Fibroblast of the aortic adventitia (primary cell): Measurements from ENCODE around the gene LRRC66. TPM values are rescaled to one million over a fixed set of nuclear protein-coding genes. Genes with fewer than 3 reads are reported as not detected.

ENCODE experiments used
- DNase-seq: peaks from one replicate; pipeline ENCODE4 v3.0.0-alpha.2; 2010; ENCODE audit warnings: low read depth
- H3K4me3 ChIP-seq: 2 replicates; pipeline ENCODE4 v1.5.1; 2011; ENCODE audit warnings: low read depth, mild to moderate bottlenecking, control low read depth, low read length, moderate library complexity
- CTCF ChIP-seq: IDR thresholded peaks from 2 replicates; pipeline ENCODE4 v1.5.1; 2011; ENCODE audit warnings: mild to moderate bottlenecking, low read length, control low read depth, inconsistent platforms; ENCODE audit not compliant: insufficient read depth
- total RNA-seq: library from RNA; depleted of rRNA; stranded (reverse); fragments of >200 nt; gene quantifications from 2 replicates; pipeline ENCODE4 v1.2.3, GENCODE V29; 2012; ENCODE audit warnings: low replicate concordance

The LRRC66 gene
- total RNA-seq, 1 donor: 0.81 TPM

GRCh38 chr4:52052475-52052780, 32.3 kb upstream of the LRRC66 start:
- TF ChIP-seq CTCF: no peak
- DNase-seq: peak; percentile 28
- H3K4me3 ChIP-seq: peak overlapping the region; percentile 74

GRCh38 chr4:52051615-52052474, 31.7 kb upstream of the LRRC66 start:
- peak; percentile 84 for DNase-seq
- H3K4me3 ChIP-seq: peak overlapping the region; percentile 74
- TF ChIP-seq CTCF: no peak

GRCh38 chr4:52051213-52051614, 31.1 kb upstream of the LRRC66 start, which contains the start of gene SPATA18:
Gene SPATA18 (plus strand): TSS chr4:52051304. CDS start chr4:52051705, 401 bp downstream.
- no peak for DNase-seq
- TF ChIP-seq CTCF: no peak

GRCh38 chr4:52049266-52049665, 29.1 kb upstream of the LRRC66 start:
- DNase-seq: no peak
- TF ChIP-seq CTCF: no peak
- no peak overlapping the region for H3K4me3 ChIP-seq

More at GRCh38 chr4:52051213-52051614, 31.1 kb upstream of the LRRC66 start, which contains the start of gene SPATA18:
- H3K4me3 ChIP-seq: peak within 1 kb of the TSS; percentile 74

GRCh38 chr4:52045028-52045427, 24.9 kb upstream of the LRRC66 start:
- no peak overlapping the region for H3K4me3 ChIP-seq
- no peak for DNase-seq
- TF ChIP-seq CTCF: no peak

- no peak for DNase-seq
- TF ChIP-seq CTCF: peak; percentile 7
- peak within 1 kb of the TSS; percentile 80 for H3K4me3 ChIP-seq
These were observed 18.1 kb upstream of the LRRC66 start, which contains the start of gene SGCB for GRCh38 chr4:52038103-52038912. Gene SGCB (minus strand): TSS chr4:52038299. CDS start chr4:52038259, 40 bp downstream.
